Measurements from ENCODE around the gene SGMS1. TPM values are rescaled to one million over a fixed set of nuclear protein-coding genes. Genes with fewer than 3 reads are reported as not detected.
A peak's percentile ranks its signal among the peaks of the same experiment; 100 is the strongest.

The SGMS1 gene
- total RNA-seq, 1 donor, result 61.2 TPM

DNA sequence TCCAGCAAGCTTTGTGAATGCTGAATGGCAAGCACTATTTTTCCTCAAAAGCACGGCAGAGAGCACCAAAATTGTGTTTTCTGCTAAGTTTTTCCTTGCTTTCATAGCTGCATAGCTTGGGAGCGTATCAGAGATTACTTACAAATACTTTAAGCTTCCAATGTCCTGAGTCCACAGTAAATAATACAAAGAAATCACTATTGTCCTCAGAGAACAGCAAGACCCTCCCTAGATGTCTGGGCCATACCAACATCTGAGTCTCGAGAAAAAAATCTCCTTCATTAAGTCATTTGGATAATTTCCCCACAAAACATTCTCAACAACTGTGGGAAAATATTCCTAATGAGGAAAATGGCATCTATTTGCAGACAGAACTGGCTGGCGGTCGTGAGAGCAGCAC is 41.7 kb downstream of the SGMS1 start:
- no peak overlapping the region for H3K4me3 ChIP-seq (ENCODE audit: low read depth, low read length)

DNA sequence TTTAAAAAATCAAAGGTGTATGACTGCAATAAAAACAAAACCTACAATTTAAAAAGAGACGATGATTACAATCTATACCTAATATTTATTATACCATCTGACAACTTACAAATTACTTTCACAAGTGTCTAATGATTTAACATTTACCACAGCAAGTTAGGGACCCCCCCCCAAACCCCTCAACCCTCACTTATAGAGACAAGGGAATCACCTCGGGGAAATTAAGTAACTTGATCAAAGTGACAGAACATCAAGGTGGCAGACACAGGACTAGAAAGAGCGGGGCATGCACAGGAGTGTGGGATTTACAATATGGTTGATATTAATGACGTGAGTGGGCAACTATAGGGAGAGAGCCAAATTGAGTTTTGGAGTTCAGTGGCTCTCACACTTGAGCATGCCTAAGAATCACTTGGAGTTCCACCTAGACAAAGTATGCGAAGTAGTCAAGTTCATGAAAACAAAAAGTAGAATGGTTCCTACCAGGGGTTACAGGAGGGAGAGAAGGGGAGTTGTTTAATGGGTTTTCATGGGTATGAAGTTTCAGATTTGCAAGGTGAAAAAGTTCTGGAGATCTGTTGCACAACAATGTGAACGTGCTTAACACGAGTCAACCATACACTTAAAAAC is 43.4 kb downstream of the SGMS1 start:
- no peak for DNase-seq (ENCODE audit: low read depth)

More for the DNA sequence above, 41.7 kb downstream of the SGMS1 start:
- TF ChIP-seq, protein P1, sequence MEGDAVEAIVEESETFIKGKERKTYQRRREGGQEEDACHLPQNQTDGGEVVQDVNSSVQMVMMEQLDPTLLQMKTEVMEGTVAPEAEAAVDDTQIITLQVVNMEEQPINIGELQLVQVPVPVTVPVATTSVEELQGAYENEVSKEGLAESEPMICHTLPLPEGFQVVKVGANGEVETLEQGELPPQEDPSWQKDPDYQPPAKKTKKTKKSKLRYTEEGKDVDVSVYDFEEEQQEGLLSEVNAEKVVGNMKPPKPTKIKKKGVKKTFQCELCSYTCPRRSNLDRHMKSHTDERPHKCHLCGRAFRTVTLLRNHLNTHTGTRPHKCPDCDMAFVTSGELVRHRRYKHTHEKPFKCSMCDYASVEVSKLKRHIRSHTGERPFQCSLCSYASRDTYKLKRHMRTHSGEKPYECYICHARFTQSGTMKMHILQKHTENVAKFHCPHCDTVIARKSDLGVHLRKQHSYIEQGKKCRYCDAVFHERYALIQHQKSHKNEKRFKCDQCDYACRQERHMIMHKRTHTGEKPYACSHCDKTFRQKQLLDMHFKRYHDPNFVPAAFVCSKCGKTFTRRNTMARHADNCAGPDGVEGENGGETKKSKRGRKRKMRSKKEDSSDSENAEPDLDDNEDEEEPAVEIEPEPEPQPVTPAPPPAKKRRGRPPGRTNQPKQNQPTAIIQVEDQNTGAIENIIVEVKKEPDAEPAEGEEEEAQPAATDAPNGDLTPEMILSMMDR (IDR thresholded peaks at IDR 0.05; ENCODE audit: insufficient read depth, low read length), result no peak
- no peak for DNase-seq (ENCODE audit: low read depth)

DNA sequence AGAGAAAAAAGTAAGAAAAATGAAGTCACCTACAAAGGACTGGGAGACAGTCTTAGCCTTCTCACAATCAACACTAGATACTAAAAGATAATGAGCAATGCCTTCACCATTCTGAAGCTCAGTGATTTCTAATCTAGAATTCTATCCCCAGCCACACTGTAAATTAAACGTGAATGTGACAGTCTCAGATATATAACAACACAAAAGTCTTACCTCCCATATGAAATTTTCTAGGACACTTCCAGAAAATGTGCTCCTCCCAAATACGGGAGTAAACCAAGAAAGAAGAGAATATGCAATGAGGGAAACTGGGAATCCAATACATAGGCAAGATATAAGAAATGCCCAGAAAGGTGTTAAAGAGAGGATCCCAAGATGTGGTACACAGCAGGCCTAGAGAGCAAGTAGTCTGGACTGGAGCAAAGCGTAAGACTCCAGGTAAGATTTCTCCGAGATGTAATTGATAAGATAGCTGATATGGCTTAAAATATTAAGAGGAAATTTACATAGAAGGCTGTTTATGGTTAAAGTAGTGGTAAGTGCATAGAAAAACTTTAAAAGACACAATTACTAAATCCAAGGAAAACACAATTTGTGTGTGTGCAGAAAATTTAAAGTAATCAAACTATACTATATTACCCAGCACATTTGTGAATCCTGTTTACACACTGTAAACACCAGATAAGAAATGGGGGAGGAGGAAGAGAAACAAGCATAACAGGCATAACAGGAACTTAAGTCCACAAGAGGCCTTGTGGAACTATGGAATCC is 44.1 kb downstream of the SGMS1 start:
- no peak overlapping the region for H3K4me3 ChIP-seq (ENCODE audit: low read depth, low read length)
- DNase-seq (ENCODE audit: low read depth), result no peak
- TF ChIP-seq, protein P1 (IDR thresholded peaks at IDR 0.05; ENCODE audit: insufficient read depth, low read length), result no peak

More for the DNA sequence above, 43.4 kb downstream of the SGMS1 start:
- TF ChIP-seq, protein P1 (IDR thresholded peaks at IDR 0.05; ENCODE audit: insufficient read depth, low read length), result no peak
- H3K4me3 ChIP-seq (ENCODE audit: low read depth, low read length), result no peak overlapping the region

DNA sequence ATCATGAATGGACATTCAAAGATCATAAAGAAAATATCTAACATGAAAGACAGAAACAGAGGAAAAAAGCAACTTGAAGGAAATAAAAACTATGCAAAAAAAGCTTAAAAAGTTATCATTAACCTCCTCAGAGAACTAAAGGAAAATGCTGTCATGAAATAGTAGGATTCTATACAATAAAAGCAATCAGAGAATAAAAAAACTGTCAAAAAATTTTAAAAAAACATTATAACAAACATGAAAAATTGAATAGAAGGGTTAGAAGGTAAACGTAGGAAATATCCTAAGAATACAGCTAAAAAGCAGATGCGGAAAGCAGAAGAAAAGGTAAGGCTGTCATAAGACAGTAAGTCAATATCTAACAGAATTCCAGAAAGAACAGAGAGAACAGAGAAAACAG is 44.8 kb downstream of the SGMS1 start:
- no peak overlapping the region for H3K4me3 ChIP-seq (ENCODE audit: low read depth, low read length)
- TF ChIP-seq, protein P1 (IDR thresholded peaks at IDR 0.05; ENCODE audit: insufficient read depth, low read length), result no peak
- no peak for DNase-seq (ENCODE audit: low read depth)

DNA sequence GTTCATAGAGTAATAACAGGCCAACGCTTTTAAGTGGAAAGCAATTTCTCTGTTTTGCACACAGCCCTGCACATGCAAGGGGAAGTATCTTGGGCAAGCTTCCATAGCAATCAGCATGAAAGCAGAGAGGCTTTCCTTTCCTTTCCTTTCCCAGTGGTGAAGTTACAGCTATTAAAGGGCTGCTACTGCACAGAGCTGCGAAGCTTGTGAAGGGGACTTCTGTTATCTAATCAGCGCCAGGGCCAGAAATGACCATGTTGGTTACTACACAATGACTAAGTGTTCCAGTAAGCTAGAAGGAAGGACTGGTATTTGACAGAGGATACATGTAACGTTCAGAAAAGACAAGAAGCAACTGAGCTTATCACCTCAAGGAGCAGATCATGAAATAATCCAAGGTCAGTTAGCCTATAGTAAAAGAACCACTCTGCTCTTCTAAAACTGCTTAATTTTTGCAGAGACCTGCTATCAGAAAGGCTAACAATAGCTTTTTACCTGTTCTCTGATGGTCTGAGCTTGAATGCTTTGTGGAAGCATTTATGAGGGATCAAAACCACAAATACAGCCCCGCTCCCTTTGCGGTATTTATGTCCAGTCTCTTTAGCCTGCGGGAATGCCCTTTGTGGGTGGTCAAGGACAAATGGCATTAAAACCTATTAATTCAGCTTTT is 45.9 kb downstream of the SGMS1 start:
- peak; percentile 70 for DNase-seq (ENCODE audit: low read depth)
- no peak overlapping the region for H3K4me3 ChIP-seq (ENCODE audit: low read depth, low read length)
- TF ChIP-seq, protein P1 (IDR thresholded peaks at IDR 0.05; ENCODE audit: insufficient read depth, low read length), result no peak

DNA sequence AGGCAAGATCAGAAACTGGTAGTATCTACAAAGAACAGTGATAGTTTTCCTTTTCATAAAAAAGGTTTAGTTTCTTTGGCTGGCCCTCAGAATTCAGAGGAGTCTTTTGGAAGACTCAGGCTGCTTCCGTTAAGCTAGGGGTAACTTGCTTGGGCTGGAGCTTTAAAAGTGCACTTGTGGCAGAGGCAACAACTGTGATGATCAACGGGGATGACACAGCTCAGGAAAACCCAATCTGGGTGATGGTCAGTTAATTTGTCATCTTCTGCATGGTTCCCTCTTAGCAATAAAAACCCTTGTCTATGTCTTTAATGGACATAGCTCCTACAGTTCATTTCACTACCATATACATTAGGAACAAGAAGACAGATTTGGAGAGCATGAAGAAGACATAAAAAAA is 46.7 kb downstream of the SGMS1 start:
- TF ChIP-seq, protein P1 (IDR thresholded peaks at IDR 0.05; ENCODE audit: insufficient read depth, low read length), result no peak
- DNase-seq (ENCODE audit: low read depth), result no peak
- H3K4me3 ChIP-seq (ENCODE audit: low read depth, low read length), result no peak overlapping the region

Measured in fibroblast of the aortic adventitia (primary cell).